Measurements from ENCODE around the gene TTLL8.

TTLL8 gene

DNA sequence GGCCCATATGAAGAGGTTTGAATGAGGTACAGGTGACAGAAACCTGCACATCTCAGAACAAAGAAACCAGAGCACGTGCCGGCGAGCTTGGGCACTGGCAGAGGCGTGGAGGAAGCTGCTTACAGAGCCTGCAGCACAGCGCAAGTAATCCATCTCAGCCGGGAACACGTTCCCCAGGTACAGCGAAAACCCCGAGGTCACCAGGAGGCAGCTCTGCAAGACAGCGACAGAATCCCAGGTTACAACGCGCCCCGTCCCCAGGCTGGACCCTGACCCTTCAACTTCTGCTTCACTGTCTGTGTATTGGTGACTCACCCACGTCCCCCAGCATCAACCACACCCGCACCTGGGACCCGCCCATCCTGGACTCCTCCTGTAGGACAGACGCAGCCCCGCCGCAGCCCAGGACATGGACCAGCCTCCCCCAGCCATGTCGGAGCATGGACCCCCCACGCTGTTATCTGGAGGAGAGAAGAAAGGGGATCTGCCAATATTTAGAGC is 24.9 kb upstream of the TTLL8 start:
- no peak for DNase-seq (ENCODE audit: low read depth in 3 of 3)

GRCh38 chr22:50082197-50082715 is 24.2 kb upstream of the TTLL8 start:
- no peak for DNase-seq (ENCODE audit: low read depth in 3 of 3)

DNA sequence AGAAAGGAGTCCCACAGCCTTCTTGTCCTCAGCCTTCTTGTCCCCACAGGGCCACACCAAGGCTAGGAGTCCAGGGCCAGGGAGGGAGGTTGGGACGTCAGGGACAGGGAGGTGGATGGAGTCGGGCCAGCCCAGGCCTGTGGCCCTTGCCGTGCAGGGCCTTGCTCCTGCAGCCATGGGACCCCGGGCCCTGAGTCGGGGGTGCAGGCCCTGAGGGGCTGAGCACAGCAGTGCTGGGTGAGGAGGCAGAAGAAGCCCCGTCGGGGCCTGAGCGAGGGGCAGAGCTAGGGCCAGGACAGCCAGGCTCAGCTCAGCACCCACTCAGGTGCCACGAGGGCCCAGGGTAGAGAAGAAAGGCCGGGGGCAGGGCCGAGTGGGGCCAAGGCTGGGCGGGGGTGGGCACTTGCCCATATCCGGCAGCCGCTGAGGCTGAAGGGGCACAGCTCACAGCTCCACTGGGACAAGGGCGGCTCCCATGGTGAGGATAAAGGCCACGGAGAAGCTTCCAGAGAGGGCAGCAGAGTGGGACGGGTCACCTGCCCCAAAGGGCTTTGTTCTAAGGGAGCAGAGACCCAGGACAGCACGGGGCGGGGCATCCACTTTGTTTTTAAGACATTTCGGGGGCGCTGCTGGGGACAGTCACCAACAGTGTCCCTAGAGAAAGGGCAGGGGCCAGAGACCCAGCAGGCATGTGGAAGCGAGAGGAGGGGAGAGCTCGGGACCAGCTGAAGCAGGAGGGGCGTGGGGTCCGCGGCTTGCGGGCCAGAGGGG is 23.5 kb upstream of the TTLL8 start:
- DNase-seq (ENCODE audit: low read depth in 3 of 3), result no peak

GRCh38 chr22:50080077-50080465 is 22.0 kb upstream of the TTLL8 start:
- no peak for DNase-seq (ENCODE audit: low read depth in 3 of 3)

GRCh38 chr22:50078761-50079160 is 20.7 kb upstream of the TTLL8 start:
- no peak for DNase-seq (ENCODE audit: low read depth in 3 of 3)

- no peak for DNase-seq (ENCODE audit: low read depth in 3 of 3)
These were observed 20.1 kb upstream of the TTLL8 start for GRCh38 chr22:50078246-50078645.

- DNase-seq (ENCODE audit: low read depth in 3 of 3), result no peak
These were observed 18.8 kb upstream of the TTLL8 start for GRCh38 chr22:50076646-50077535.

DNA sequence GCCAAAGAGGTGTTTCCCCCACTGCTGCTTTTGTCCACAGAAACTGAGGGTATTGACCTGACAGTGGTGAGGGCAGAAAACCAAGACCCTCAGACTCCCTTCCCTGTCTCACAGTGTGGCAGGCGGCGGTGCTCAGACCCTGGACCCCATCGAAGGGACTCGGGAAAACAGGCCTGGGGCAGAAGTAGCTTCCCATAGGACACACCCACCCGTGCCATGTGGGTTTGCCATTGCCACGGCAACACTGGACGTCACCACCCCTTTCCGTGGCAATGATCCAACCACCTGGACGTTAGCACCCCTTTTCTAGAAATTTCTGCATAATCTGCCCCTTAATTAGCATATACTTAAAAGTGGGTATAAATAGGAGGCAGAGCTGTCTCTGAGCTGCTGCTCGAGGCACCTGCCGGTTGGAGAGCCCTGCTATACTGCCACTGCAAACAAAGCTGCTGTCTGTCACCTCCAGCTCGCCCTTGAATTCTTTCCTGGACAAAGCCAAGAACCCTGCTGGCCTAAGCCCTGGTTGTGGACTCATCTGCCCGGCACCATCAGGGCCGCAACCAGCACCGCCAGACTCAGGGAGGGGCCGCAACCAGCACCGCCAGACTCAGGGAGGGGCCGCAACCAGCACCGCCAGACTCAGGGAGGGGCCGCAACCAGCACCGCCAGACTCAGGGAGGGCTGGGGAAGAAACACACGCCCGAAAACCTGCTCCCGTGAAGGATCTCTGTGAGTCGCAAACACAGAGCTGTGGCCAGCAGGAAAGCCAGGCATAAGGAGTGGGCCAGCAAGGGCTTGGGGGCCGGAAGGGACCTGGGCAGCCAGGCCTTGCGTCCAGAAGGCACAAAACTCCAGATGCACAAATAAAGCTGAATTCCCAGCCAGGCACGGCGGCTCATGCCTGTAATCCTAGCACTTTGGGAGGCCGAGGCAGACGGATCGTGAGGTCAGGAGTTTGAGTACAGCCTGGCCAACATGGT is 16.7 kb upstream of the TTLL8 start:
- no peak for DNase-seq (ENCODE audit: low read depth in 3 of 3)

DNA sequence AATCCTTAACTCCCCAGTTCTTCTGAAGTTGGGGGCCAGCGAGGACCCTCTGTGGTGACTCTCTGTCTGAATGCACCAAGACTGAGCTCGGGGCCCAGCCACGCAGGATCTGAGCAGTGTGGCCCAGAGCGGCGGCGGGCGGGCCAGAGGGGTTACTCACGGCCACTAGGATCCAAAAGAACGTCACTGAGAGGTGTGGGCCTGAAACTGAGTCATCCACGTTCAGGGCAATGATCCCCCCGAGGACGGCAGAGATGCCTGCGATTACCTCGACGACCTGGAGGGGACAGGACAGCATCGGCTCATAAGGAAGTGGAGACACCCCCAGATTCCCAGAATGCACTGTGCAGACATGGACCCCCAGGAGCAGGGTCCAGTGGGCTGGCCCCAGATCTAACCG is 16.0 kb upstream of the TTLL8 start:
- no peak for DNase-seq (ENCODE audit: low read depth in 3 of 3)

DNA sequence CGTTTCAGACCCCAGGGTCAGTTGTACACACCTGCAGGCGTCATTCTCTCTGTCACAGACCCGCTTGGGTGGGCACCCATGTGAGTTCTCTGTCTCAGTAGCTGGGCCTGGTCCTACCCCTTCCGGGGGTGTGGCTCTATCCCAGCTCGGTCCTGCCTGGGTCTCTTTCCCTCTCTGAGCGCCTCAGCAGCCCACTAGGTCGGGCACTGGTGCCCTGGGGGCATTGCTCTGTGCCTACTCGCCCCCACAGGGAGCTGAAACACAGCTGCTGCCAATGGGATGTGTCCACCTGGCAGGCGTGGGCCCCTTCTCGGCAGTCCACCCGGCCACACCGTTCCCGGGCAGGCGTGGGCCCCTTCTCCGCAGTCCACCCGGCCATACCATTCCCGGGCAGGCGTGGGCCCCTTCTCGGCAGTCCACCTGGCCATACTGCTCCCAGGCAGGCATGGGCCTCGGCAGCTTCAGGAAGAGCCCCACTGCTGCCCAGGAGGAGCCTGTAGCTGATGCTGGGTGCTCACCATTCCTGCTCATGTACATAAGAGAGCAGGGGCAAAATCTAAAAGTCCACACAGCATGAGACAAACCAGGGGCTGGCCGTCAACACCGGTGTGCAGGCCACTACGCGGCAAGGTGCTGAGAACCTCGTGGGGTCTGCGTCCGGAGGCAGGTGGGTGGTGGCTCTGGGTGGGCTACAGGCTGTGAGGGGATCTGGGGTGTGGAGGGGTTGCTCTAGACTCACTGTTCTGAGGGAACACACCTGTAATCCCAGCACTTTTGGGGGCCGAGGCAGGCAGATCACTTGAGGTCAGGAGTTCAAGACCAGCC is 14.8 kb upstream of the TTLL8 start:
- DNase-seq (ENCODE audit: low read depth in 3 of 3), result no peak

DNA sequence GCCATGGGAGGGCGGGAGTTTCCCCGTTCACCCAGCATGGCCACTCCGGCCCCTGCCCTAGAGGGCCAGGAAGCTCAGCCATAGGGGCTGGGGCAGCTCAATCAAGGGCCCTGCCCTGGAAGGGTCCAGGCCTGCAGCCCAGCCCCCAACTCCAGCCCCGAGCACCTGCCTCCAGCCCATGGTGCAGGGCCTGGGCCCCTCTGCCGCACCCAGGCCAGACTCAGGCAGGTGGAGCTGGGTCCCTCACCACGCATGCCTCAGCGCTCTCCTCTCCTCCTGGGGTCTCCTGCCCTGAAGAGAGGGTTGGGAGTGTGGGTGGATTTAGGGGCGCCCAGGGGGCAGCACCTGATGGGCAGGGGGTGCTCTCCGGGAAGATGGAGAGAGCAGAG is 14.1 kb upstream of the TTLL8 start:
- DNase-seq (ENCODE audit: low read depth in 3 of 3), result no peak

DNA sequence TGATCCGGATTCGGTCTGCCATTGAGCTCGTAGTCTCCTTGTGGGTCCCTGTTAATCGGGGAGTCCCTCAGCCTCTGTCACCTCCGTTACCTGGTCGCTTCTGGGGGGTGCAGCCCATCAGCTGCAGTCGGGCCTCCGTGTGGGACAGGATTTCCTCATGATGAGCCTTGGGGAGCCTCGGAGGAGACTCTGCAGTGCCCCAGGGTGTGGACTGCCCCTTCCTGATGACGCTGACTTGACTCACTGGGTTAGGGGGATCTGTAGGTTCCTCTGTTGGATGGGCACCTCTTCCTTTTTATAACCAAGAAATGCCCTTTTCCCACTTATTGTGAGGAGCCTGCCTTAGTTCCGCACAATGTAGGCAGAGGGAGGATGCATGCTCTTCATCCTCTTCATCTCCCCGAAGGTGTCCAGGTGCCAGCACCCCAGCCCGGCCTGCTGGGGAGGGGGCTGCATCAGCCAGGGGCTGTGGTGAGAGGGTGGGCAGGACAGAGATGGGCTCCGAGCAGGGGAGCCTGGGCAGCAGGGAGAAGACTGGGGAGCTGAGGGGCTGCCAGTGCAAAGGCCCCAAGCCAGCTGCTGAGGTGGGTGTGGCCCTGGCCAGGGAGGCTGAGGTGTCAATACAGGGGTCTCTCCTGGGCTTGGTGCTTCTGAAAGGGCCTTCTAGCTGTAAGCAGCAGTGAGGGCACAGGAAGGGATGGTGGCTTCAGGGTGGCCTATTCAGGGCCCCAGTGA is 13.5 kb upstream of the TTLL8 start:
- no peak for DNase-seq (ENCODE audit: low read depth in 3 of 3)

- no peak for DNase-seq (ENCODE audit: low read depth in 3 of 3)
These were observed 12.3 kb upstream of the TTLL8 start for GRCh38 chr22:50070366-50070765.

DNA sequence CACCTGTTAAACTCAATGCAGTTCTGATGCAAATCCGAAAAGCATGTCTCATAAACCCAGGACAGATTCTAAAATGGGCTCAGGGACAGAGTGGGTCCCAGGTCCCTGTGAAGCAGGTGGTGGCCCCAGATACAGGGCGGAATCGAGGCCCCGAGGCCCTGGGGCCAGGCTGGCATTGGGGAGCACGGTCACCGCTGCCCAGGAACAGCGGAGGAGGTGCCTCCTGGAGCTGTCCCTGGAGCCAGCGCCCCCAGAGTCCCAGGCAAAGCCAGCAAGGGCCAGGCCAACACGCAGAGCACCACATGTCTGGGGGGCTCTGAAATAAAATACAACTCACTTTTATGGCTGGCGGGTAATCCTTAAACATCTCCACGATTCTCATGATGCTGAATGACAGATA is 10.0 kb upstream of the TTLL8 start:
- DNase-seq (ENCODE audit: low read depth in 3 of 3), result no peak

- DNase-seq (ENCODE audit: low read depth in 3 of 3), result no peak
These were observed 9.1 kb upstream of the TTLL8 start for GRCh38 chr22:50067244-50067643.

GRCh38 chr22:50064453-50064852 is 6.4 kb upstream of the TTLL8 start:
- no peak for DNase-seq (ENCODE audit: low read depth in 3 of 3)

GRCh38 chr22:50063589-50064393 is 5.7 kb upstream of the TTLL8 start:
- no peak for DNase-seq (ENCODE audit: low read depth in 3 of 3)

GRCh38 chr22:50062509-50063135 is 4.5 kb upstream of the TTLL8 start:
- no peak for DNase-seq (ENCODE audit: low read depth in 3 of 3)

All from stimulated activated CD4-positive, alpha-beta T cell treated with anti-CD3 and anti-CD28 coated beads, TNF-alpha, amount 100 ng/mL, for 4 hours (primary cell).